ENCODE results near the gene PLD5.
"Not testable (repeated sequence)": the region's sequence is repeated elsewhere in the genome, so short reads cannot be mapped to it uniquely, and the experiment has no call there.

The PLD5 gene

GRCh38 chr1:242282758-242283485, 241.6 kb downstream of the PLD5 start:
- DNase-seq (ENCODE audit: low read depth in 4 of 4, low spot score in 1 of 4) = not testable (repeated sequence)

GRCh38 chr1:242278406-242278805, 246.1 kb downstream of the PLD5 start:
- not testable (repeated sequence) for DNase-seq (ENCODE audit: low read depth in 4 of 4, low spot score in 1 of 4)

- DNase-seq (ENCODE audit: low read depth in 4 of 4, low spot score in 1 of 4) = not testable (repeated sequence)
Observed at GRCh38 chr1:242276769-242277168, 247.7 kb downstream of the PLD5 start.

GRCh38 chr1:242267004-242267403, 257.5 kb downstream of the PLD5 start:
- not testable (repeated sequence) for DNase-seq (ENCODE audit: low read depth in 4 of 4, low spot score in 1 of 4)

- not testable (repeated sequence) for DNase-seq (ENCODE audit: low read depth in 4 of 4, low spot score in 1 of 4)
Observed at GRCh38 chr1:242264419-242264818, 260.1 kb downstream of the PLD5 start.

- no peak for DNase-seq (ENCODE audit: low read depth in 4 of 4, low spot score in 1 of 4)
Observed at GRCh38 chr1:242245255-242245654, 279.2 kb downstream of the PLD5 start.

GRCh38 chr1:242243472-242243871, 281.0 kb downstream of the PLD5 start:
- DNase-seq (ENCODE audit: low read depth in 4 of 4, low spot score in 1 of 4) = no peak

- no peak for DNase-seq (ENCODE audit: low read depth in 4 of 4, low spot score in 1 of 4)
Observed at GRCh38 chr1:242242983-242243382, 281.5 kb downstream of the PLD5 start.

- no peak for DNase-seq (ENCODE audit: low read depth in 4 of 4, low spot score in 1 of 4)
Observed at GRCh38 chr1:242241936-242242335, 282.6 kb downstream of the PLD5 start.

GRCh38 chr1:242240691-242241090, 283.8 kb downstream of the PLD5 start:
- no peak for DNase-seq (ENCODE audit: low read depth in 4 of 4, low spot score in 1 of 4)

GRCh38 chr1:242240077-242240476, 284.4 kb downstream of the PLD5 start:
- no peak for DNase-seq (ENCODE audit: low read depth in 4 of 4, low spot score in 1 of 4)

GRCh38 chr1:242239398-242239797, 285.1 kb downstream of the PLD5 start:
- no peak for DNase-seq (ENCODE audit: low read depth in 4 of 4, low spot score in 1 of 4)

GRCh38 chr1:242237051-242237450, 287.4 kb downstream of the PLD5 start:
- no peak for DNase-seq (ENCODE audit: low read depth in 4 of 4, low spot score in 1 of 4)

- DNase-seq (ENCODE audit: low read depth in 4 of 4, low spot score in 1 of 4) = no peak
Observed at GRCh38 chr1:242228991-242229390, 295.5 kb downstream of the PLD5 start.

- no peak for DNase-seq (ENCODE audit: low read depth in 4 of 4, low spot score in 1 of 4)
Observed at GRCh38 chr1:242225767-242226573, 298.5 kb downstream of the PLD5 start.

GRCh38 chr1:242224878-242225766, 299.4 kb downstream of the PLD5 start:
- DNase-seq (ENCODE audit: low read depth in 4 of 4, low spot score in 1 of 4) = not testable (repeated sequence)

GRCh38 chr1:242224461-242224860, 300.0 kb downstream of the PLD5 start:
- no peak for DNase-seq (ENCODE audit: low read depth in 4 of 4, low spot score in 1 of 4)

GRCh38 chr1:242219905-242220304, 304.6 kb downstream of the PLD5 start:
- DNase-seq (ENCODE audit: low read depth in 4 of 4, low spot score in 1 of 4) = no peak

GRCh38 chr1:242219298-242219901, 305.1 kb downstream of the PLD5 start:
- no peak for DNase-seq (ENCODE audit: low read depth in 4 of 4, low spot score in 1 of 4)

- no peak for DNase-seq (ENCODE audit: low read depth in 4 of 4, low spot score in 1 of 4)
Observed at GRCh38 chr1:242216368-242216767, 308.1 kb downstream of the PLD5 start.

- not testable (repeated sequence) for DNase-seq (ENCODE audit: low read depth in 4 of 4, low spot score in 1 of 4)
Observed at GRCh38 chr1:242214455-242214854, 310.0 kb downstream of the PLD5 start.
